ENCODE data around the gene ZNF331. TPM values are rescaled to one million over a fixed set of nuclear protein-coding genes. Genes with fewer than 3 reads are reported as not detected.

Gene ZNF331
- total RNA-seq, 4 donors from 2014 or later, result 17.6 to 28.0 (median 24.0) TPM

DNA sequence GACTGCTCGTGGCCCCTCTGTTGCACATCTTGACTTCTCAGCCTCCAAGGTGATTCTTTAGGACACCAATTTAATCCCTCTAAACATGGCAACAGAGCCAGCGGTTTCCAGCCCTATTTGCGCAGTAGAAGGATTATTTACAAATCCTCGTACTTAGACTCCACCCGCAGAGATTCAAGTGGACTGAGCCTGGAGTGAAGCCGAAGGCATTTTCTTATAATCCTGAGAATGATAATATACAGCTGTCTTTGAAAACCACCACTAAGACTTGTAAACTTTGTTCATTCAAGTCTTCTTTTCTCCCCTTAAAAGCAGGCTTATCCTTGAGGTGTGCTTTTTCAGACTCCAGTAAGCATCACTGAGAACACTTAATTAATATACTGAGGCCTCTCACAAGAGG, 89.0 kb downstream of the ZNF331 start:
- 83 to 89% methylated on average over 6 of the region's 6 CpGs for WGBS, 2 donors
- TF ChIP-seq, protein P1, sequence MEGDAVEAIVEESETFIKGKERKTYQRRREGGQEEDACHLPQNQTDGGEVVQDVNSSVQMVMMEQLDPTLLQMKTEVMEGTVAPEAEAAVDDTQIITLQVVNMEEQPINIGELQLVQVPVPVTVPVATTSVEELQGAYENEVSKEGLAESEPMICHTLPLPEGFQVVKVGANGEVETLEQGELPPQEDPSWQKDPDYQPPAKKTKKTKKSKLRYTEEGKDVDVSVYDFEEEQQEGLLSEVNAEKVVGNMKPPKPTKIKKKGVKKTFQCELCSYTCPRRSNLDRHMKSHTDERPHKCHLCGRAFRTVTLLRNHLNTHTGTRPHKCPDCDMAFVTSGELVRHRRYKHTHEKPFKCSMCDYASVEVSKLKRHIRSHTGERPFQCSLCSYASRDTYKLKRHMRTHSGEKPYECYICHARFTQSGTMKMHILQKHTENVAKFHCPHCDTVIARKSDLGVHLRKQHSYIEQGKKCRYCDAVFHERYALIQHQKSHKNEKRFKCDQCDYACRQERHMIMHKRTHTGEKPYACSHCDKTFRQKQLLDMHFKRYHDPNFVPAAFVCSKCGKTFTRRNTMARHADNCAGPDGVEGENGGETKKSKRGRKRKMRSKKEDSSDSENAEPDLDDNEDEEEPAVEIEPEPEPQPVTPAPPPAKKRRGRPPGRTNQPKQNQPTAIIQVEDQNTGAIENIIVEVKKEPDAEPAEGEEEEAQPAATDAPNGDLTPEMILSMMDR (IDR thresholded peaks at IDR 0.05), result no peak
- no peak for TF ChIP-seq POLR2A (IDR thresholded peaks at IDR 0.05)
- H3K4me3 ChIP-seq (ENCODE audit: low read depth, poor library complexity, severe bottlenecking), result no peak overlapping the region
- intact Hi-C loops (cut with DNase I; ENCODE audit: low total_unique reads), result no loop called here
- no peak for DNase-seq (ENCODE audit: low spot score in 2 of 2)

Other genes starting within 250 kb of the ZNF331 start
- 1 to 10 TPM; 4.7 to 7.9 (median 7.0) TPM for gene ZNF845, start 204.4 kb upstream of the ZNF331 start, total RNA-seq
- gene ZNF525, start 172.4 kb upstream of the ZNF331 start, total RNA-seq, result 10 to 100 TPM in 2 of 4 donors, 1 to 10 TPM in 2; 6.5 to 13.1 (median 10.1) TPM
- 10 to 100 TPM in 1 of 4 donors, 1 to 10 TPM in 3; 8.3 to 11.6 (median 9.1) TPM for gene ZNF765, start 143.0 kb upstream of the ZNF331 start, total RNA-seq
- 1 to 10 TPM; 7.1 to 9.9 (median 8.9) TPM for gene ZNF761, start 106.2 kb upstream of the ZNF331 start, total RNA-seq
- 1 to 10 TPM; 1.5 to 5.9 (median 3.4) TPM for gene ZNF813, start 70.4 kb upstream of the ZNF331 start, total RNA-seq
- not detected for gene DPRX, start 93.9 kb downstream of the ZNF331 start, total RNA-seq

Measured in lower leg skin (tissue), 4 donors.